Measurements from ENCODE around the gene RNASE11.
"Not testable (repeated sequence)": the region's sequence is repeated elsewhere in the genome, so short reads cannot be mapped to it uniquely, and the experiment has no call there.

The RNASE11 gene

DNA sequence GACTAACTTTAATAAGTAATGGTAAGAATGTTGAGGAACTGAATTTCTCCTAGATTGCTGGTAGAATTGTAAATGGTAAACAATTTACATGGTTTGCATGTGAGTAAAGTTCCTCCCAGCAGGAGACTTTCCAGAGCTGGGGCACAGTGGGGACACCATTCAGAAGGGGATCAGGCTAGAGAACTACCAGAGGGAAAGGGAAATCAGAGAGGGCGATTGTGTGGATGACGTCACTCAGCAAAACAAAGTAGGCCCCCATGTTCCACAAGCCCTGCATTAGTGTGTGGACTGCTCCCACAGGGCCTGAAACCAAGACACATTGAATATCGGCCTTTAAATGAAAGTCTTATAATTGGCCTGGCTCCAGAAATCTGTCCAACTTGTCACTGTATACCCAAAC, 9.5 kb downstream of the RNASE11 start:
- DNase-seq = no peak

DNA sequence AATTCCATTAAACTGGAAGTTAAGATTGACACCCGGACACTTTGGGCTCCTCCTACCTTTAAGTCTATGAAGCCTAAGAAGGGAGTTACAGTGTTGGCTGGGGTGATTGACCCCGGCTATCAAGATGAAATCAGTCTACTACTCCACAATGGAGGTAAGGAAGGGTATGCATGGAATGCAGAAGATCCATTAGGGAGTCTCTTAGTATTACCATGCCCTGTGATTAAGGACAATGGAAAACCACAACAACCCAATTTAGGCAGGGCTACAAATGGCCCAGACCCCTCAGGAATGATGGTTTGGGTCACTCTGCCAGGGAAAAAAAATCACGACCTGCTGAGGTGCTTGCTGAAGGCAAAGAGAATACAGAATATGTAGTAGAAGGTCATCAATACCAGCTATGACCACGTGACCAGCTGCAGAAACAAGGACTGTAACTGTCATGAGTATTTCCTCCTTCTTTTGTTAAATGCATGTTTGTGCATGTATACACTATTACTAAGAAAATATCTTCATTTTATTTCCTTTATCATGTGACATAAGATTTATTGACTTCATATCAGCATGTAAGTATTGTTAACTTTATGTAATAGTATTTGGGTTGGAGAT, 15.3 kb downstream of the RNASE11 start:
- not testable (repeated sequence) for DNase-seq

DNA sequence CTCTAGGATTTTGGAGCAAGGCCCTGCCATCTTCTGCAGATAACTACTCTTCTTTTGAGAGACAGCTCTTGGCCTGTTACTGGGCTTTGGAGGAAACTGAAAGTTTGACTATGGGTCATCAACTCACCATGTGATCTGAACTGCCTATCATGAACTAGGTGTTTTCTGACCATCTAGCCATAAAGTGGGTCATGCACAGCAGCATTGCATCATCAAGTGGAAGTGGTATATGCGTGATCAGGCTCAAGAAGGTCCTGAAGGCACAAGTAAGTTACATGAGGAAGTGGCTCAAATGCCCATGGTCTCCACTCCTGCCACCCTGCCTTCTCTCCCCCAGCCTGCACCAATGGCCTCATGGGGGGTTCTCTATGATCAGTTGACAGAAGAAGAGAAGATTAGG, 17.1 kb downstream of the RNASE11 start:
- DNase-seq = not testable (repeated sequence)

DNA sequence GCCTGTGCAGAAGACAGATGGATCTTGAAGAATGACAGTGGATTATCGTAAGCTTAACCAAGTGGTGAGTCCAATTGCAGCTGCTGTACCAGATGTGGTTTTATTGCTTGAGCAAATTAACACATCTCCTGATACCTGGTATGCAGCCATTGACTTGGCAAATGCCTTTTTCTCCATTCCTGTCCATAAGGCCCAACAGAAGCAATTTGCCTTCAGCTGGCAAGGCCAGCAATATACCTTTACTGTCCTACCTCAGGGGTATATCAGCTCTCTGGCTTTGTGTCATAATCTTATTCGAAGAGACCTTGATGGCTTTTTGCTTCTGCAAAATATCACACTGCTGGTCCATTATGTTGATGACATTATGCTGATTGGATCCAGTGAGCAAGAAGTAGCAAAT, 17.9 kb downstream of the RNASE11 start:
- DNase-seq = not testable (repeated sequence)

DNA sequence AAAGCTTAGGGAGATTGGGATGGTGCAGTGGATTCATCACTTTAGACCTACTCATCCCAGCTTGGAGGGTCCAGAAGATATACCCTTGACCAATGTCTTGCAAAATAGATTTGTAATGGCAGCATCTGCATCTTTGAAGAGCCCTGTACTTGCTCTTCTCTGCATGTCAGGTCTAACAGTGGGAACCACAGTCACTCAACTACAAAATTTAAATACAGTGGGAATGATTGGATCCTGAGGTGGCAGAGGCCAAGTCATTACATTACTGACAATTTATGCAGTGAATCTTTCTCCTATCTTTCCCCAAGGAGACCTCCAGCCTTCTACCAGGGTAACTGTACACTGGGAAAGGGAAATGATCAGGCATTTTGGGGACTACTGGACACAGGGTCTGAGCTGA, 18.7 kb downstream of the RNASE11 start:
- no peak for DNase-seq

DNA sequence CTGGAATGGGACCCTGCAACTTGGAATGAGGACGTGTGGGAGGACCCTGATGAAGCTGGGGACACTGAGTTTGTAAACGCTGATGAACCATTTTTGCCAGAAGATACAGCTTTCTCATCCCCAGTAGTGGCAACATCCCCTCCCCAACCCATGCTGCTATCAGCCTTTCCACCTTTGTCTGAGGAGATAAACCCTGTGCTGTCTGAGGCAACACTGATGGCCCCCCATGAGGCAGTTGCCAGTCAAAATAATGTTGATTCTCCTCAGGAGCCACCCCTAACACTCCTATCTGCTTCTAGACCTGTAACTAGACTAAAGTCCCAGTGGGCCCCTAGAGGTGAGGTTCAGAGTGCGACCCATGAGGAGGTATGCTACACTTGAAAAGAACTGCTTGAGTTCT, 19.4 kb downstream of the RNASE11 start:
- no peak for DNase-seq

DNA sequence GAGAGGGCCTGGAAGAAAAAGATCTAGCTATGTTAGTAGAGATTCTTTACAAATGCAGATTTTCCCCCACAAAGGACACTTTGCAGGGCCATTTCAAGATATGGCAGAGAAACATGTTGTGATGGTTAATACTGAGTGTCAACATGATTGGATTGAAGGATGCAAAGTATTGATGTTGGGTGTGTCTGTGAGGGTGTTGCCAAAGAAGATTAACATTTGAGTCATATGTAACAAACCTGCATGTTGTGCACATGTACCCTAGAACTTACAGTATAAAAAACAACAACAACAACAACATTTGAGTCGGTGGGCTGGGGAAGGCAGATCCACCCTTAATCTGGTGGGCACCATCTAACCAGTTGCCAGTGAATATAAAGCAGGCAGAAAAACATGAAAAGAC, 20.6 kb downstream of the RNASE11 start:
- DNase-seq = not testable (repeated sequence)

DNA sequence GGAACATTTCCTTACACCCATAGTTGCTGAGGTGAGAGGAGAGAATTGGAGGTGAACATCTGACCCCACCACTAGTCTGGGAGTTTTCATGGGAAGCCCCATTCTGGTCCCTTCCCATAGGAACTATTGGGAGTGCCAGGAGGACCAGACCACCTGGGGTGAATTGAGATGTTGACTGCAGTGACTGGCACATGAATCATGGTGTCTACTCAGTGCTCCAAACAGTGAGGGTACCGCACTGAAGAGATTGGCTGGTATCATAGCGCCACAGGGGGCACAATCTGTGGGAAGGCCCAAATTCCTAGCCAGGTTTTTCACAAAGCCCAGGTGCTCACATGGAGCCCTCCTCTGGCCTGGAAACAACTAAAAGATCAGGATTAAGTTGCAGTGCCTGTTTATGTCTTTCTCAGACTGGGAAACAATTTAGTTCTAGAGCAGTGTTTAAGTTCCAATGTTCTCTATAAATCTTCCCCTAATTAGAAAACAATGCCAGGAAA, 23.3 kb downstream of the RNASE11 start:
- no peak for DNase-seq

DNA sequence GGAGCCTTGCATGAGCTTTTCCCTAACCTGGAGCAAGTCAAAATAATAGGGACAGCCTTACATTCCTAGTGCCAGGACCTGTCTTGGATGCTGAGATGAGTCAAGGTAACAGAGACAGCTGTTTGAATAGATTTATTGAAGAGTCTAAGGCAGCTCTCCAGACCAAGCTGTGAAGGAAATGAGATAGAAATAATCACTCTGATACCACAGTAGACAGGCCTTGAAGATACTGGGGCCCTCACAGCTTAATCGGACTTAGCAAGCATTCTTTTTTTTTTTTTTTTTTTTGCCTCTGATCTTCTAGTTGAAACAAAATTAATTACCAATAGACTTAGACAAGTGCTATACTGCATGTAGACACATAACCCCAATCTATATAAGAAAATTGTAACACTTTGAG, 23.8 kb downstream of the RNASE11 start:
- no peak for DNase-seq

DNA sequence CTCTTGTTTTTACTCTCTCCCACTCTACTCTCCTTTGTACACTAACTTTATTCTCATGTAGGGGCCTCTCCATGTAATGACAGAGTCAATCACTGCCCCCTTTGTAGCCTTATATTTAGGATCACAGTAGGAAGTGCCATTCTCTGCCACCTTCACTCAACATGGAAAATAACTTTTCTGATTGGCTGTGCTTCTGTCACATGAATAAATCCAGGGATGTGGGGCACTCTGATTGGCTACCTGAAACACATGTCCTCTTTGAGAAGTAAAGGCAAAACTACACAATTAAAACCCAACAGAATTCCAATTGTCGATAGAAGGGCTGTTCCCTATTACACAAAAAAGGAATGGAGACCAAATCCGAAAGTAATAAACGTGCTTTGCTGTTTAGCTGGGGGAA, 26.8 kb downstream of the RNASE11 start, which contains the start of gene RNASE9:
Gene RNASE9, minus strand, starts transcription at position 87 of the 400 bp plus-strand sequence.
- no peak for DNase-seq

DNA sequence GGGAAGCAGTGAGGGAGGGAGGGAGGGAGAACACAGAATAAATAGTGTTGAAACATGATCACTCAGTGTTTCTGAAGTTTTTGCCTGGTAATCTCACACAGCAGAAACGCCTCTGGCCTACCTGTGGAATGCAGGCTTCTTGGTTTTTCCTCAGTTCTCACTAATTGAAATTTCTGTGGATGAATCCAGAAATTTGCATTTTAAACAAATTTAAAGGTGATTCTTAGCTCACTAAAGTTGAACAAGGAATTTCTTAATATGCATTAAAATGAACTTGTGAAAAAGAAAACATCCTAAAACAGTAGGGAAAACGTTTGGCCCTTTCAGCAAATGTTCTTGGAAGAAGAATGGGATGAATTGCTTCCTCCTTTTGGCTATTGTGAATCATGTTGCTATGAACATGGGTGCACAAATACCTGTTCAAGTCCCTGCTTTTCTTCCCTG, 28.3 kb downstream of the RNASE11 start:
- DNase-seq = no peak

DNA sequence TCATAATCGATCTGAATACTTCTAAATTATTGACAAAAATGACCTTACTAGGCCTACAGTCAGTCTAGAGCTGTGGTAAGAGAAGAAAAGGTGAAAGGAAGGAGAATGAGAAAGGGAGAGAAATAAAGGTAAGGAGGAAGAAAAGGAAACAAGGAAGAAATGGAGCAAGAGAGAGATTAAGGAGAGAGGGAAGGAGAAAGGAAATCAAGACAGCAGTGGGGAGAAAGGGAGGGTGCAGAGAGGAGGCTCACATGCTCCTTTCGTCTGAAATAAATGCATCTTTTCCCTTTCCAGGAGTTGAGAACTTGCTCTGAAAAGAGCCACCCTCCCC, 30.6 kb downstream of the RNASE11 start:
- DNase-seq = no peak

DNA sequence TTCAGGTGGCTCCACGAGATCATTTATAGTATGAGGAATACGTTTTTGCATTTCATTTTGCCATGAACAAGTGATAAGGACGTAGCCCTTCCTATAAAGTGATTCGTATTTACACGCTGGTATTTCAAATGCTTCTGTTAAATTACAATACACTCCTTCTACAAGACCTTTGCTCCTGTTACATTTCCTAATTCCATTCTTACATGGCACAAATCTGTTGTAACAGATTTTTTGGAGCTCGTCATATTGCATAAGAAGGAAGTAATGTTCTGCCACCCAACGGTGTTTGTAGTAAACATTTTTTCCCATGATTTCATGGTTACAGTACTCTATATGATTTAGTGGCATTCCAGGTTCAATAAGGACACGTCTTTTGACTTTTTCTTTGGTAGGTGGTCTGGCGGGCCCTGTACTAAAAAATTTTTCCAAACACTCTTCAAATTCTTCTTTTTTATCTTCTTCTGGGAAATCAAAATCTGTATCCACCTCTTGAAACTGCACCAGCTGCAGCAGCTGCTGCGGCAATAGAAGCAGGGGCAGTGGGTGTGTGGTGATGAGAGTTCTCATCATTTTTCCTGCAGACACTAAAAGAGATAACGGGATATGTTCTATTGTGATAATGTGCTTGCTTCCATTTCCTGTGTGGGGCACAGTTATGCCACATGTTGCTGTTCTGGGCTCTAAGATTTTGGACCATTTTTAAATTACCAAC, 31.1 kb downstream of the RNASE11 start:
- DNase-seq = no peak

DNA sequence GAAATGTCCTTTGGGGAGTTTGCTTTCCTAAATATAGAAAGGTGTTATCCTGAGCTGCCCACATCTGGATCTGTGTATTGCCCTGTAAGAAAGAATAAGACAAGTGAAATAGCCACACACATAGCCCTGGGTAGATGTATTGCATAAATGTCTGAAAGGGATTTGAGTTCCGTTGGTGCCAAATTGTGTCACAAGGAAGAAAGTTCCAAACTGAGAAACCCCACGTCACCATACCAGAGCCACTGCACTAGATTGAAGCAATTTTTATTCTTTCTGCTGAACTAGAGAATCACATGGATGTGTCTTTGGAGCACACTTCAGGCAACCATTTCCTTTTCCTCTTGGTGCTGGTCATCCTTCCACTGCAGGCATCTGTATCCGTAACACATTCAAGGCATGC, 32.0 kb downstream of the RNASE11 start:
- no peak for DNase-seq

DNA sequence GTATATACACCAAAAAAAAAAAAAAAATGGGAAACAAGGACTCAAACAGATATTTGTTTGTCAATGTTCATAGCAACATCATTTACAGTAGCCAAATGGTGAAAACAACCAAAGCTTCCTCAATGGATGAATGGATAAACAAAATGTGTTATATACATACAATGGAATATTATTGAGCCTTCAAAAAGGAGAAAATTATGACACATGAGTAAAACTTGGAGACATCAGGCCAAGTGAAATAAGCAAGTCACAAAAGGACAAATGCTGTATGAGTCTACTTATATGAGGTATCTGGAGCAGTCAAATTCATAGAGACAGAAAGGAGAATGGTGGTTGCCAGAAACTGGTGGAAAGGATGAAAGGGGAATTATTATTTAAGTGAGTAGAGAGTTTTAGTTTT, 34.8 kb downstream of the RNASE11 start:
- no peak for DNase-seq

DNA sequence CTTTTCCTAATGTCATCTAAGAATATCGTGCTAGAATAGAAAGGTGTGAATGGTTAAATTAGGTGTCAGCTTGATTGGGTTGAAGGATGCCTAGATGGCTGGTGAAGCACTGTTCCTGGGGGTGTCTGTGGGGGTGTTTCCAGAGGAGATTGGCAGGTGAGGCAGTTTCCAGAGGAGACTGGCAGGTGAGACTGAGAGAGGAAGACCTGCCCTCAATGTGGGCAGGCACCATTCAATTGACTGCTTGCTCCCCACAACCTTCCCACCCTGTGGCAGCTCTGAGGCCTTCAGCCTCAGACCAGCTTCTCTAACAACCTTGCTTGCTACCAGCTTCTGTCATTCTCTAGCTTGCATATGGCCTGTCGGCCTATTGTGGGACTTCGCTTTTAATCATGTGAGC, 36.2 kb downstream of the RNASE11 start:
- no peak for DNase-seq

DNA sequence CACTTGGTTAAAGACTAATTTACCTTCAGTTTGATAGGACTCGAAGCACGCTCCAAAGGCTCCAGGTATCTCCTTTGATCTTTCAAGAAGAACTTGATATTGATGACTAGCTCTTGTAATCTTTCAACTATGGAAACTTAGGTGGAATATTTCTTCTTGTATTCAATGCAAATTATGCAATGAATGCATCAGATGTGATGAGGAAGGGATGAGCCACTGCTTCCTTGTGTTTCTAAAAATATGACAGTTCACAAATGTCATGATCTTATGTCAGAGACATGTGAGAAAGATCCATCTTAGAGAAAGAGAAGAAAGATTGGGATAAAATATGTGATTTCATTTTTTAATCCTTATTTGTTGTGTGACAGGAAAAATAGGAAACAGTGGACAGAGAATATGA, 36.9 kb downstream of the RNASE11 start:
- DNase-seq = no peak

DNA sequence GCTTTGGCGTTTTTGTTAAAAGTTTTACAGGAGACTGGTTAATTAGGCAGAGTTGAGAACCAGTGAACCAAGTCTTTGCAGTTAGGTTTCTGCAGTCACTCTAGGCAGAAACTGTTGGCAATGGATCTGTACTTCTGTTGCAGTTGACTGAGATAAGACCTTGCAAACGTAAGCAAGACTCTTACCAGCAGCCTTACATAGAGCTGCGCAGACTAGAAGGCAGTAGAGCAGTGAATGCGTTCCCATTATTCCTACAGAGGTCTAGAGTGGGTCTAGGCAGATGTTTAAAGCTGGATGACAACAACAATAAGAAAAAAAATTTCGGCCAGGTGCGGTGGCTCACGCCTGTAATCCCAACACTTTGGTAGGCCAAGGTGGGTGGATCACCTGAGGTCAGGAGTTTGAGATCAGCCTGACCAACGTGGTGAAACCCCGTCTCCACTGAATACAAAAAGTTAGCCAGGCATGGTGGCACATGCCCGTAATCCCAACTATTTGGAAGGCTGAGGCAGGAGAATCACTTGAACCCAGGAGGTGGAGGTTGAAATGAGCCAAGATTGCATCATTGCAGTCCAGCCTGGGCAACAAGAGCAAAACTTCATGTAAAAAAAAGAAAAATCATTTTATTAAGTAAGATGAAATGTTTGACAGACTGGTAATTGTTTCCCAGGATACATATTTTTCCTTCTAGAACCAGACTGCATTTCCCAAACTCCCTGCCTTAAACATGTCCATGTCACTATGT, 39.2 kb downstream of the RNASE11 start:
- DNase-seq = no peak

DNA sequence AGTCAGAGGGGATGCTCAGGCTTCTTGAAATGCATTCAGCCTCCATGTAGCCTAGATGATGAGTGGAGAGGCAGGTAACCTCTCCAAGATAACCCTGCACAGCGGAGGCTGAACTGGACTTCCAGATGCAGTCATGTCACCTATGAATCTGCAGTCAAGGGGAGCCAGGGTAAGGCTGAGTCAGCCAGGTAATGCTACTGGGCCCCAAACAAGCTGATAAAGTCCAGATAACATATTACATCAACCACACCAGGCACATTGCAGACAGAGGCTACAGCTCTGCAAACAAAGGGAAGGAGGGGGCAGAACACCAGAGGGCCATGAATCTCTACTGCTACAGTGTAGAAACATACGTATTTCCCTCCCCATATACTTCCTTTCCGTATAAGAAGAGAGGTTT, 40.9 kb downstream of the RNASE11 start:
- DNase-seq = no peak

DNA sequence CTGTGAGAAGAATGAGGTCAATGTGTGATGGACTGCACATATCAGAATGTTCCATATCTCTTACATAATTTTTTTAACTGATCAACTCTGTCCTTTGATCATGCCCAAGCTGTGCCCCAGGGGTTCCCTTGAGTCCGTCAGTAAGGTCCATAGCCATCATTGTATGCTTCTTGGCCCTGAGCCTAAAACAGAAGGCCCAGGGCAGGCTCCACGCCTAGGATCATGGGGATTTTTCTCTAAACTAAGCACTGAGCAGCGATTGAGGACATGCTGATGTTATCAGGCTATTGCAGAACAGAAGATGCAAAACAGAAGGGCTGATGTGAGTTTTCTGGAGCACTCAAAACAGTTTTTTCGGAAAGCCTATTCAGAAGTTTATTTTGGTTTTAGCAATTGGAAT, 47.9 kb downstream of the RNASE11 start:
- DNase-seq = no peak

Data from effector CD8-positive, alpha-beta T cell (primary cell).